HG02970 (cell line): ENCODE measurements around the gene PNLDC1.
"Not testable (repeated sequence)": the region's sequence is repeated elsewhere in the genome, so short reads cannot be mapped to it uniquely, and the experiment has no call there.

Experiments
- ATAC-seq: cut with Tn5 transposase; IDR thresholded peaks from one replicate; pipeline ENCODE4 v1.9.1; 2021; ENCODE audit warnings: mild to moderate bottlenecking, moderate library complexity, moderate number of reproducible peaks; ENCODE audit not compliant: unreplicated experiment, low FRiP score

The PNLDC1 gene

DNA sequence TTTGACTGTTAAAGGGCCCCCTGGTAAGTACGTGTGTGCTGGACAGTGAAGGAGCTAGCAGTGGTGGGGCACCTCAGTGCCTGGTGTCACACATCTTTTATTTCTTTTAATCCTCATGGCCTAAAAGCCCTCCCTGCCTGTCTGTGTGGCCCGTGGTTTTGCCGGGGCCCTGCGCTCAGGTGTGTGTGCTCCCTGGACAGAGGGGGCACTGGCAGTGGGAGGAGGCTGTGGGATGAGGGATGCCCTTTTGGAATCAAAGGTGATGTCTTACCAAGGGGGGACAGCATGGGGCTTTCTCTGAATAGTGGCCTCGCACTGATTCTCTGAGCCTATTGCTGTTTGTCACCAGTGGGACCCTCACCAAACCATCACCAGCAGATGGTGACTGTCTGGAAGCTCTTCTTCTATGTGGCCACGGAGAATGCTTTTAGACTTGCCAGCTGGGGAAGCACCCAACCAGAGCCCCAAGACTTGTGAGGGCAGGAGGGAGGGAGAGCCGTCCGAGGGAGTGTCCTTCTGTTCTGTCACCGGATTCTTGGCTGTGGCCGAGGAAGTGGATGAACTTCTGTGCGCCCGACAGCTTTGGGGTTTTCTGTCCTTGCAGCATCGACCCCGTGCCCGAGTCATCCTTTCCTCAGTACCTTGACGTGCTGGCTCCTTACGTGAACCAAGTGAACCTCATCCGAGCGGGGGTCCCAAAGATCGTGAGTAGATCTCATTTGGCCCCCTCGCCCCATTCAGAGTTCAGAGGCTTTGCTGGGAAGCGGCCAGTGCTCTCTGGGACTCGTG, 18.1 kb downstream of the PNLDC1 start:
- no peak for ATAC-seq

DNA sequence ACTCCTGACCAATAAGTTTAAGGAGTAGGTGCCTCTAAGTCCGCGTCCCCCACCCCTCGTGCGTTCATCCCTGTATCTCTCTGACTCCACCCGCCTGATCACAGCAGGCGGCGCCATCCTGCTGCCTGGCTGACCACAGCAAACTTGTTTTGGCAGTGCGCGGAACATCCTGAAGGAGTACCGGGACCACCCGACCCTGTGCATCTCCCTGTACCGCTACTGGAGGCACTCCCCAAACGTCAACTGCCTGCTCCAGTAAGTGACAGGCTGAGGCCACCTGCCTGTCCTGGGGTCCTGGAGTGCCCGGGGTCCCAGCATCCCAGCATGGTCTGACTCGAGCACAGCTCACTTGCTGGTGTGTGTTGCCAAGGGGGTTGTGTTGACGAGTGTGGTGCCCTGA, 19.0 kb downstream of the PNLDC1 start:
- ATAC-seq: no peak

- no peak for ATAC-seq
These were observed 20.0 kb downstream of the PNLDC1 start for GRCh38 chr6:159819932-159820640.

DNA sequence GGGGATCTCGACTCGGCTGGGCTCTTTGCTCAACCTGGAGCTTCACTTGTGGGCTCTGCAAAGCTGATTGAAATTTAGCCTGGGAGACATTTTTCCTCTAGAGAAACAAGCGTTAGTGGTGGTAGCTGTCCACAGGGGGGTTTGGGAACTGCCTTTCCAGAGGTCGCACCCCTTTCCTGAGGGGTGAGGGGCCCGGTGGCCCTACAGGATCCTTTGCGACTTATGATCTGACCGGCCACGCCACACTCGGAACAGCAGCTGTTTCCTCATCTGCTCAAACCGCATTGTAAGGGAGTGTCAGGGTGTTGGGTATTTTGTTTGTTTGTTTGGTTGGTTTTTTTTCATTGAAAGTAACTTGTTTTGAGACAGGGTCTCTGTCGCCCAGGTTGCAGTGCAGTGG, 21.0 kb downstream of the PNLDC1 start:
- no peak for ATAC-seq

DNA sequence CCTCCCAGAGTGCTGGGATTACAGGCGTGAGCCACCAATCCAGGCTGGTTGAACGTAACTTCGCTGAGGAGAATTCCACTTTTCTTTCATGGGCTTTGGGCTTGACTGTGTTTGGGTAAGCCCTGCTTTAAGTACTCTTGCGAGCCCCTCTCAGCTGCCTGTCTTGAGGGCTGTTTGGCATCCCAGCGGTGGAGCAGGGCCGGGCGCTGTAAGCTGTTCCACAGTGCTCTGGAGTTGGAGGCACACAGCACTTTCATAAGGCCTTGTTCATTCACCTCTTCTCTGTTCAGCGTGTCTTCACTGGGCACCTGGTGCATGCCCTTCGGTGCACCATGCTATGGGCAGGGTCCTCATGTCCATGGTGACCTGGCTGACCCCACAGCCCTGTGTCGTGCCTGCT, 21.6 kb downstream of the PNLDC1 start:
- no peak for ATAC-seq

DNA sequence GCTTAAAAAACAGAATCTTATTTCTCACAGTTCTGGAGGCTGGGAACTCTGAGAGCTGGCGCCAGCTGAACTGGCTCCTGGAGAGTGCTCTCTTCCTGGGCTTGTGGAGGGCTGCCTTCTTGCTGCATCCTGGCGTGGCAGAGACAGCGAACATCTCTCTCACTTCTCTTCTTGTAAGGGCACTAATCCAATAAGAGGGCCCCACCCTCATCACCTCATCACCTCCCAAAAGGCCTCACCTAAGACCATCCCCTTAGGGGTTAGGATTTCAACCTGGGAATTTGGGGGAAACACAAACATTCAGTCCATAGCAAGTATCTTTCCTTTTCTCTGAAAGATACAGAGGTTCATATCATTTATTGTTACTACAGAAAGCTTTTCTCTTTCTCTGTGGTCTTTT, 23.9 kb downstream of the PNLDC1 start:
- no peak for ATAC-seq

DNA sequence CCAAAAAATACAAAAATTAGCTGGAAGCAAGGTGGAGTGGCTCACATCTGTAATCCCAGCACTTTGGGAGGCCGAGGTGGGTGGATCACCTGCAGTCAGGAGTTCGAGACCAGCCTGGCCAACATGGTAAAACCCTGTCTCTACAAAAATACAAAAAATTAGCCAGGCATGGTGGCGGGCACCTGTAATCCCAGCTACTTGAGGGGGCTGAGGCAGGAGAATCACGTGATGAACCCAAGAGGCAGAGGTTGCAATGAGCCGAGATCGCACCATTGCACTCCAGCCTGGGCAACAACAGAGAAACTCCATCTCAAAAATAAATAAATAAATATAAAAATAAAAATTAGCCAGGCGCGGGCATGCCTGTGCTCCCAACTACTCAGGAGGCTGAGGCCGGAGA, 24.6 kb downstream of the PNLDC1 start:
- ATAC-seq: not testable (repeated sequence)

DNA sequence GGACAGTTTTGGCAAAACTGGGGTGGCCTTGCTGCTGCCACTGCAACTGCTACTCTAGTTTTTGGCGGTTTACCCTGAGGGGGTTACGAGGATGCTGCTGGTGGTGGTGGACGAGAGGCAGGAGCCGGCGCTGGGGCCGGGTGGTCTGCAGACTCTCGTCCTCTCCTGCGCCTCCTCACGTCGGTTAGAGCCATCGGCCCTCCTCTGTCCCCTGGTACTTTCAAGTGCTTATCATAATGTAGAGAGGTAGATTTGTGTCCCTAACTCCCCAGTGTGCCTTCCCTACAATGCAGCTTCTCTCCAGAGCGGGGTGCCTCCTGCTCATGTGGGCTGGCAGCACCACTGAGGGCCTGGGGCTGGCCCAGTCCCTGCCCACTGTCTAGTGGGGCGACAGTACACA, 25.9 kb downstream of the PNLDC1 start:
- ATAC-seq: no peak

GRCh38 chr6:159826968-159827647, 27.0 kb downstream of the PNLDC1 start:
- ATAC-seq: no peak

DNA sequence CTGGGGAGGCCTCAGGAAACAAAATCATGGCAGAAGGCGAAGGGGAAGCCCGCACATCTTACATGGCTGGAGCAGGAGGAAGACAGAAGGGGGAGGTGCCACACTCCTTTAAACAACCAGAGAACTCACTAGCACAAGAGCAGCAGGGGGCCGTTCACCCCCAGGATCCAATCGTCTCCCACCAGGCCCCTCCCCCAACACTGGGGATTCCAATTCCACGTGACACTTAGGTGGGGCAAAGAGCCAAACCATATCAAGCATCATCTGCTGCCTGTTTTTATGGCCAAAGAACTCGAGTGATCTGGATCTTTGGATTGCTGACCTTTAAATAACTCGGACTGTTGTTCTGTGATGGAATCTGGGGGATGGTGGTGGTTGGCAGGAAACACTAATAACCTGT, 28.0 kb downstream of the PNLDC1 start:
- ATAC-seq: no peak

GRCh38 chr6:159829526-159829925, 29.4 kb downstream of the PNLDC1 start:
- ATAC-seq: no peak

GRCh38 chr6:159830501-159831372, 30.7 kb downstream of the PNLDC1 start:
- ATAC-seq: no peak

DNA sequence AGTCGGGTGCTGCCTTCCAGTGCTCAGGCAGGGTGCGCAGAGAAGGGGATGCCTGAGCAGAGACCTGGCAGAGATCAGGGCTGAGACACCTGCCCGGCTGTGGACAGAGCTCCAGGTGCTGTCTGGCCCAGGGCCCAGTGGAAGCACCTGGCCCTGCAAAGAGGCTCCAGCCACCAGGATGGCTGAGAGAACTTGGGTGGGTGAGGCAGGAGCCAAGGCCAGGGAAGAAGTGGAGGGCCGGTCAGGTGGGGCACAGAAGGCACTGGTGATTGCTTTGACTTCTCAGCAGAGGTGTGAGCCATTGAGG, 31.2 kb downstream of the PNLDC1 start:
- ATAC-seq: no peak

DNA sequence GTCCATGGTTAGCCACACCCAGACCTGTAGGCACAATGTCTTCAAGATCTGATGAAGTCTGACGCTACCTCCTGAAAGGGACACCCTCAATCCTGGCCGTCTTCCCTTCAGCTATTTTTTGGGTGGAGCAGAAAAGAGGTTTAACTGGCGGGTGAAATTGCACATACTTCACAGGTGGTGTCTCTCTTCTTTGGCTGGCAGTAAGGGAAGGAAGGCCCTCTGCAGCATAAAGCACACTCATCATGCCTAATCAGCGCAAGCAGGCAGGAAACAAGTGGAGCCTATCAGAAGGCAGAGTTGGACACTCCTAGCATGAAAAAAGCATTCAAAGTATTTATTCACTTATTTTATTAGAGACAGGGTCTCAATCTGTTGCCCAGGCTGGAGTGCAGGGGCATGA, 32.9 kb downstream of the PNLDC1 start:
- no peak for ATAC-seq

GRCh38 chr6:159833556-159833955, 33.5 kb downstream of the PNLDC1 start:
- no peak for ATAC-seq

DNA sequence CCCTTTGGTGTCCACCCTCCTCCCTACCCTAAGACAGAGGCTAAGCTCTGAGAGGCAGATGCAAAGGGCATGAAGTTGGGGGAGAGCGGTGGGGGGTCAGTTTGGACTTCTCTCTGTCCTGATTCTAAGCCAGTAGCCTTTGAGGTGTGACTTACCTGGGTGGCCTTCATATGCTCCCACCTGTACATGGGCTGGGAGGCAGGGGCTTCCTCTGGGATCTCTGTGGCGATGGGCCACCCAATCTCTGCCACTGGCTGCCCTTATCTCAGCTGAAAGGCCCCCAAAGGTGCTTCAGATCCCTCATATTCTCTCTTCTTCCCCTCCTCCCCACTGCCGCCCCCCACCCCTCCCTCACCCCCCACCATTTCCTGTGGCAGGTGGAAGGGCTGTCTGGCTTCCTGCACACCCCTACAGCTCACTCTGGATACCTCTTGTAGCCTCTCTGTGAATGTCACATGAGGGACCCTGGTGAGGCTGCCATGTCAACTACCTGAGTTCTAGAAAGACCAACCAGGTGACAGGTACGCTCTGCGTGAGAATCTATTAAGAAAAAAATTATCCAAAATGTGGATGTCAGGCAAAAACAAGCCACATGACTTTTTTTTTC, 34.0 kb downstream of the PNLDC1 start:
- no peak for ATAC-seq

- no peak for ATAC-seq
These were observed 36.8 kb downstream of the PNLDC1 start for GRCh38 chr6:159836718-159837490.

- no peak for ATAC-seq
These were observed 37.4 kb downstream of the PNLDC1 start for GRCh38 chr6:159837511-159837910.

- ATAC-seq: no peak
These were observed 38.1 kb downstream of the PNLDC1 start for GRCh38 chr6:159838020-159838744.
